ENCODE results near the gene HDAC7.
"Not testable (repeated sequence)": the region's sequence is repeated elsewhere in the genome, so short reads cannot be mapped to it uniquely, and the experiment has no call there.

The HDAC7 gene

GRCh38 chr12:47812797-47813510, 6.7 kb downstream of the HDAC7 start:
- peak; percentile 82 for DNase-seq (ENCODE audit: low spot score)

GRCh38 chr12:47811581-47812484, 7.9 kb downstream of the HDAC7 start:
- DNase-seq (ENCODE audit: low spot score) = peak; percentile 58

- DNase-seq (ENCODE audit: low spot score) = no peak
Observed at GRCh38 chr12:47811072-47811396, 8.7 kb downstream of the HDAC7 start.

GRCh38 chr12:47809518-47809917, 10.2 kb downstream of the HDAC7 start:
- not testable (repeated sequence) for DNase-seq (ENCODE audit: low spot score)

GRCh38 chr12:47808574-47809365, 10.9 kb downstream of the HDAC7 start:
- peak; percentile 52 for DNase-seq (ENCODE audit: low spot score)

GRCh38 chr12:47808050-47808449, 11.7 kb downstream of the HDAC7 start:
- DNase-seq (ENCODE audit: low spot score) = no peak

- no peak for DNase-seq (ENCODE audit: low spot score)
Observed at GRCh38 chr12:47807338-47807737, 12.4 kb downstream of the HDAC7 start.

- DNase-seq (ENCODE audit: low spot score) = no peak
Observed at GRCh38 chr12:47805417-47805816, 14.3 kb downstream of the HDAC7 start.

GRCh38 chr12:47804171-47804570, 15.5 kb downstream of the HDAC7 start:
- DNase-seq (ENCODE audit: low spot score) = no peak

GRCh38 chr12:47803191-47803875, 16.4 kb downstream of the HDAC7 start:
- no peak for DNase-seq (ENCODE audit: low spot score)

- no peak for DNase-seq (ENCODE audit: low spot score)
Observed at GRCh38 chr12:47802312-47802711, 17.4 kb downstream of the HDAC7 start.

- no peak for DNase-seq (ENCODE audit: low spot score)
Observed at GRCh38 chr12:47801904-47802246, 17.8 kb downstream of the HDAC7 start.

- no peak for DNase-seq (ENCODE audit: low spot score)
Observed at GRCh38 chr12:47801170-47801903, 18.4 kb downstream of the HDAC7 start.

- DNase-seq (ENCODE audit: low spot score) = no peak
Observed at GRCh38 chr12:47800582-47800981, 19.1 kb downstream of the HDAC7 start.

- DNase-seq (ENCODE audit: low spot score) = no peak
Observed at GRCh38 chr12:47799357-47799955, 20.2 kb downstream of the HDAC7 start.

GRCh38 chr12:47798382-47798948, 21.2 kb downstream of the HDAC7 start:
- no peak for DNase-seq (ENCODE audit: low spot score)

- DNase-seq (ENCODE audit: low spot score) = no peak
Observed at GRCh38 chr12:47797441-47797840, 22.3 kb downstream of the HDAC7 start.

- DNase-seq (ENCODE audit: low spot score) = no peak
Observed at GRCh38 chr12:47795814-47796411, 23.8 kb downstream of the HDAC7 start.

- no peak for DNase-seq (ENCODE audit: low spot score)
Observed at GRCh38 chr12:47795121-47795813, 24.4 kb downstream of the HDAC7 start.

GRCh38 chr12:47794679-47795078, 25.0 kb downstream of the HDAC7 start:
- DNase-seq (ENCODE audit: low spot score) = no peak
